T-helper 17 cell (primary cell): ENCODE measurements around the gene PI4KB. TPM values are rescaled to one million over a fixed set of nuclear protein-coding genes. Genes with fewer than 3 reads are reported as not detected.

ENCODE experiments used
- ATAC-seq: fragments of 150-1000 bp; cut with Tn5 transposase; 2 replicates; pipeline ENCODE4 v1.10.0; 2021; ENCODE audit warnings: mild to moderate bottlenecking, moderate library complexity
- DNase-seq, 3 donors: peaks; one replicate each; pipeline versions ENCODE4 v3.0.0 to v3.0.0-alpha.2; 2020 to 2021
- H3K9me3 ChIP-seq: one replicate; pipeline ENCODE4 v1.7.0; 2013; ENCODE audit warnings: low read length, mild to moderate bottlenecking; ENCODE audit not compliant: control insufficient read depth, poor library complexity, severe bottlenecking
- H3K27ac Mint-ChIP-seq: one replicate; pipeline ENCODE4 v1.8.0; 2022; ENCODE audit warnings: mild to moderate bottlenecking, moderate library complexity, mixed read lengths
- H3K27me3 Mint-ChIP-seq: one replicate; pipeline ENCODE4 v1.8.0; 2022; ENCODE audit warnings: mixed read lengths
- H3K36me3 Mint-ChIP-seq: one replicate; pipeline ENCODE4 v1.8.0; 2022; ENCODE audit warnings: low read depth, mixed read lengths
- H3K4me1 Mint-ChIP-seq: one replicate; pipeline ENCODE4 v1.8.0; 2022; ENCODE audit warnings: mild to moderate bottlenecking, mixed read lengths
- H3K4me3 Mint-ChIP-seq: one replicate; pipeline ENCODE4 v1.8.0; 2022; ENCODE audit warnings: mild to moderate bottlenecking, moderate library complexity, mixed read lengths
- total RNA-seq, 4 donors: library from RNA in 2 of 4; stranded (reverse) in 2 of 4; gene quantifications; one replicate each; pipeline ENCODE4 v1.2.3 and lab custom pipeline; 2022 to 2026

Gene PI4KB
- total RNA-seq, 2 donors from 2014 or later: 73.5 to 81.4 TPM

DNA sequence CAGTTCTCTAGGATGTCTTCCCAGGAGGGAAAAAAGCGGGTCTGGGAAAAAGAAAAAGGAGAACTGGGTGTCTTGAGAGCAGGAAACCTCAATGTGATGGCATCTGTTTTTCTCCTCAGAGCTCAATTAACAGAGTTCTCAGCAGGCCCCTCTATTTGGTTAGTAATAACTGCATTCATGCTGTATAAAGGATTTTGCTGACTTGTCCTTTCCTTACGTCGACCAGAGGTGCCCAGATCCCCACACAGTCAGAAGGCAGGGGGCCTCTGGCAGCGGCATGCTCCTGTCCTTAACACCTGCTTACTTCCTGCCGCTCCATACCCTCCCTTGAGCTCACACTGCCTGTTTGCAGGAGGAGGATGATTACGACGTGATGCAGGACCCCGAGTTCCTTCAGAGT lies 60.4 kb downstream of the PI4KB start:
- no peaks in the 10 kb centered on the region for H3K27me3 Mint-ChIP-seq

GRCh38 chr1:151266315-151266714 lies 60.9 kb downstream of the PI4KB start:
- DNase-seq (no peak), ATAC-seq (no peak)
- Mint-ChIP-seq H3K36me3 (peaks cover 11% of the 10 kb centered on the region), H3K4me3 (no peak overlapping the region), H3K27me3 (no peaks in the 10 kb centered on the region), H3K4me1 (no peaks in the 10 kb centered on the region), H3K27ac (peak overlapping the region; percentile 41)
- no peaks in the 10 kb centered on the region for H3K9me3 ChIP-seq

More for the DNA sequence above, 60.4 kb downstream of the PI4KB start:
- no peak overlapping the region for H3K27ac Mint-ChIP-seq
- no peaks in the 10 kb centered on the region for H3K4me1 Mint-ChIP-seq
- peaks cover 11% of the 10 kb centered on the region for H3K36me3 Mint-ChIP-seq
- H3K4me3 Mint-ChIP-seq: no peak overlapping the region
- H3K9me3 ChIP-seq: no peaks in the 10 kb centered on the region
- DNase-seq (no peak), ATAC-seq (no peak)

DNA sequence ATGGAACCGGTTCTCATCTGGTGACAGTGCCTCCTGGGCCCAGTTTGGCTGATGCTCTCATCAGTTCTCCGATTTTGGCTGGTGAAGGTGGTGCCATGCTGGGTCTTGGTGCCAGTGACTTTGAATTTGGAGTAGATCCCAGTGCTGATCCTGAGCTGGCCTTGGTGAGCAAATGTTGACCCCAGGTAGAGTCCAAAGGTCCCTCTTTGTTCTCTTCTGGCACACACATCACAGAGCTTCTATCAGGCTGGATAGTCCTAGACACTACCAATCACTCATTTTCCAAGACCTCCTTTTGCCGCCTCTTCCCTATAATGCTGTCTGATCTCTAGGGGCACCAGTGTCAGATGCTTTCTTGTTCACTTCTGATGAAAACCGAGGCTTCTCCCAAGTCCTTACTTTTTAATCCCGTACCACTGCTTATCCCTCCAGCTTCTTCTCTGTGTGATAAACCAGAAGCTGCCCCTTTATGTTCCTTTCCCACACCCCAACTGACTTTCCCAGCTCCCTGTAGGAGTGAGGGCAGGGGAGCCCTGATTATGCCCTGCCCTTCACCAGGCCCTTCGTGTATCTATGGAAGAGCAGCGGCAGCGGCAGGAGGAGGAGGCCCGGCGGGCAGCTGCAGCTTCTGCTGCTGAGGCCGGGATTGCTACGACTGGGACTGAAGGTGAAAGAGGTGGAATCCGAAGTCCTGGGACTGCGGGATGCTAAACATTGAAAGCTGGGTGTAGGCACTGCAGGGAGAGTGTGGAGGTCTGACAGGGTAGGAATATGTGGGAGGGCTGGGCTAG lies 61.6 kb downstream of the PI4KB start:
- peak overlapping the region; percentile 41 for H3K27ac Mint-ChIP-seq
- no peaks in the 10 kb centered on the region for H3K9me3 ChIP-seq
- ATAC-seq (no peak), DNase-seq (no peak)
- H3K4me3 Mint-ChIP-seq: no peak overlapping the region
- no peaks in the 10 kb centered on the region for H3K4me1 Mint-ChIP-seq
- H3K27me3 Mint-ChIP-seq: no peaks in the 10 kb centered on the region
- H3K36me3 Mint-ChIP-seq: peaks cover 11% of the 10 kb centered on the region

GRCh38 chr1:151259351-151259750 lies 67.9 kb downstream of the PI4KB start:
- H3K27me3 Mint-ChIP-seq: no peaks in the 10 kb centered on the region
- H3K9me3 ChIP-seq: no peaks in the 10 kb centered on the region
- no peak overlapping the region for H3K27ac Mint-ChIP-seq
- no peak for DNase-seq
- H3K36me3 Mint-ChIP-seq: no peaks in the 10 kb centered on the region
- no peak for ATAC-seq
- no peak overlapping the region for H3K4me3 Mint-ChIP-seq
- H3K4me1 Mint-ChIP-seq: peaks cover 28% of the 10 kb centered on the region

DNA sequence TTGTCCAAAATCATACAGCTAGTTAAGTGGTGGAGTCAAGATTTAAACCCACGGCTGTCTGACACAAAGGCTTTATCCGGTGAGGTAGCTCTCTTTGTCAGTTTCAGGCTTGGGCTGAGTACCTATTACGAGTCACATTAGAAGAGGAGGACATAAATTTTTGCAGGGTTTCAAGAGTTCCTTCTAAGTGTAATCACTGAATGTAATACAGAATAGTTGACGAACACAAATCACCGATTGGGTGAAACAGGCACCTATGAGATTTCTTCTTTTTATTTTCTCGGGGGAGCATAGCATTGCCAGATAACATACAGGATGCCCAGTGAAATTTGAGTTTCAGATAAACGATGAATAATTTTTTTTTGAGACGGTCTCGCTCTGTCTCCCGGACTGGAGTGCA lies 71.8 kb downstream of the PI4KB start:
- Mint-ChIP-seq H3K4me1 (peaks cover 29% of the 10 kb centered on the region), H3K27me3 (no peaks in the 10 kb centered on the region), H3K4me3 (peak overlapping the region; percentile 92), H3K36me3 (no peaks in the 10 kb centered on the region), H3K27ac (peak overlapping the region; percentile 97)
- no peak for ATAC-seq
- DNase-seq: no peak
- no peaks in the 10 kb centered on the region for H3K9me3 ChIP-seq

DNA sequence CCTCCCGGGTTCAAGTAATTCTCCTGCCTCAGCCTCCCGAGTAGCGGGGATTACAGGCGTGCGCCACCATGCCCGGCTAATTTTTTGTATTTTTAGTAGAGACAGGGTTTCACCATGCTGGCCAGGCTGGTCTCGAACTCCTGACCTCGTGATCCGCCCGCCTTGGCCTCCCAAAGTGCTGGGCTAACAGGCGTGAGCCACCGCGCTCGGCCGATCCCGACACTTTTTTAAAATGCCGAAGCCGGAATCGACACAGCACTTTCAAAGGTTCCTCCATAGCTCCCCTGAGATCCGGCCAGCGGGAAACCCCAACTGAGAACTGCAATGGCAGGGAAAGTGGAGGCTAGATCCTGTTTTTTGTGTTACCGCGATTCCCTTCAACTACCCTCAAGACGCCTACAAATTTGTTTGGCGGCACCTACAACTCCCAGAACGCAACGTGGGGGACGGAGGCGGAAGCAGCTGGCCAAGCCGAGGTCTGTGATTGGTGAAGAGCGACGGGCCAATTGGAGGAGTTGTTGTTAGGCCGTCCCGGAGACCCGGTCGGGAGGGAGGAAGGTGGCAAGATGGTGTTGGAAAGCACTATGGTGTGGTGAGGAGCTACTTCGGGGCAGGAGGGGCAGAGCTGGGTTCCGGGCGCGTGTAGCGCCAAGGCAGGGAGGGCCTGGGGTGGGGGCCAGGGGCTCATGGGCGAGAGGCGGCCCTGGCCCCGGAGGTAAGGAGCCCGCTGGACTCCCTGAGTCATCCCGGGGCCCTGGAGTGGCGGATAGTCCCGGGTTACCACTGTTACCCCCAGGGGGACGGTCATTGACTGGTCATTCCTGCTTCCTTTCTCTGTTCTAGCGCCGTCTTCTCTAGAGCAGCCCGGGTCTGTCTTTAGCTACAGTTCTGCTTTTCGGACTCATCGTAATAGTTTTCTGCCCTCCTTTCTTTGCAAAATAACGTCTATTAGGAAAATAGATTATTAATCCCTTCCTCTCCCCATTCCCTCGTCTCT lies 72.7 kb downstream of the PI4KB start, which contains the start of gene PSMD4:
TSS of gene PSMD4 (plus strand) at position 518 of the 997 bp plus-strand sequence. CDS start at position 567, 49 bp downstream.
- peaks cover 27% of the 10 kb centered on the region for H3K4me1 Mint-ChIP-seq
- no peaks in the 10 kb centered on the region for H3K27me3 Mint-ChIP-seq
- H3K9me3 ChIP-seq: no peaks in the 10 kb centered on the region
- ATAC-seq (peak; percentile 94), DNase-seq (peak; percentile 78 to 87 (median 86))
- peak within 1 kb of the TSS; percentile 92 for H3K4me3 Mint-ChIP-seq
- peak within 1 kb of the TSS; percentile 97 for H3K27ac Mint-ChIP-seq
- no peaks in the 10 kb centered on the region for H3K36me3 Mint-ChIP-seq

GRCh38 chr1:151251656-151252470 lies 75.4 kb downstream of the PI4KB start:
- Mint-ChIP-seq H3K4me3 (no peak overlapping the region), H3K27ac (no peak overlapping the region), H3K4me1 (peaks cover 18% of the 10 kb centered on the region), H3K36me3 (peaks cover under 1% of the 10 kb centered on the region), H3K27me3 (no peaks in the 10 kb centered on the region)
- ATAC-seq (peak; percentile 58), DNase-seq (peak; percentile 13 to 42 (median 17))
- no peaks in the 10 kb centered on the region for H3K9me3 ChIP-seq

DNA sequence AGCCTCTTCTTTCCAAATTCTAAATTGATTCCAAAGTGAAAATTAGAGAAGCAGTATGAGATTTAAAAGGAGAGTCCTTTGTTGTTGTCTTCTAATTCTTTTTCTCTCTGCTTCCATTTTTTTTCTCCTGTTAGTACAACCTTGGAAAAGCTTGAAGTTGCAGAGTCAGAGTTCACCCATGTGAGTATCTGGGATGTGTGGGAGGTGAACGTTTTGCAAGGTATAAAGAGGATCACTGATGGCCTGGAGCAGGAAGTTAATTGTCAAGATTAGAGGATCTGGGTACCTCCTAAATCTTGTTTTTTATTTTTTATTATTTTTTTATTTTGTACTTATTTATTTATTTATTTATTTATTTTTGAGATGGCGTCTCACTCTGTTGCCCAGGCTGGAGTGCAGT lies 80.4 kb downstream of the PI4KB start:
- no peak overlapping the region for H3K4me3 Mint-ChIP-seq
- no peaks in the 10 kb centered on the region for H3K9me3 ChIP-seq
- ATAC-seq: no peak
- H3K36me3 Mint-ChIP-seq: peaks cover 7% of the 10 kb centered on the region
- H3K27ac Mint-ChIP-seq: no peak overlapping the region
- no peaks in the 10 kb centered on the region for H3K27me3 Mint-ChIP-seq
- H3K4me1 Mint-ChIP-seq: no peaks in the 10 kb centered on the region
- no peak for DNase-seq

DNA sequence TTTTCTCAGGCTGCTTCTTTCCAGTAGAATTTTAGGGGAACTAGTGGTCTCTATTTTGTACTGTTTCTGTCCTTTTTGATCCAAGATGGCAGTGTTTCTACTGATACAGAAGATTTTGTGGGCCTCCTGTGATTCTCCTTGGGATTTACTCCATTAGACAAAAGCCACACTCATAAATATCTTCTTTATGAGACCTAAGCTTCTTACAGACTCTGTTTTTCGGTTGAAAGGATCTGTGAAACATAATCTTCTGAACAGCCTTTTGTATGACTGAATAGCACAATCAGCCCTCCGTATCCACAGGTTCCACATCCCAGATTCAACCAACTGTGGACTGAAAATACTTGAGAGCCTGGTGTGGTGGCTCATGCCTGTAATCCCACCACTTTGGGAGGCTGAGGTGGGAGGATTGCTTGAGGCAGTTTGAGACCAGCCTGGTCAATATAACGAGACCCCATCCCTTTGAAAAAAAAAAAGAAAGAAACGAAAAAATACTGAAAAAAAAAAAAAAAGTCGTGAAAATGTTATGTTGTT lies 83.5 kb downstream of the PI4KB start:
- ATAC-seq: no peak
- Mint-ChIP-seq H3K36me3 (peaks cover 11% of the 10 kb centered on the region), H3K4me1 (peaks cover 2% of the 10 kb centered on the region), H3K27ac (no peak overlapping the region), H3K27me3 (no peaks in the 10 kb centered on the region), H3K4me3 (no peak overlapping the region)
- DNase-seq: no peak
- H3K9me3 ChIP-seq: no peaks in the 10 kb centered on the region

DNA sequence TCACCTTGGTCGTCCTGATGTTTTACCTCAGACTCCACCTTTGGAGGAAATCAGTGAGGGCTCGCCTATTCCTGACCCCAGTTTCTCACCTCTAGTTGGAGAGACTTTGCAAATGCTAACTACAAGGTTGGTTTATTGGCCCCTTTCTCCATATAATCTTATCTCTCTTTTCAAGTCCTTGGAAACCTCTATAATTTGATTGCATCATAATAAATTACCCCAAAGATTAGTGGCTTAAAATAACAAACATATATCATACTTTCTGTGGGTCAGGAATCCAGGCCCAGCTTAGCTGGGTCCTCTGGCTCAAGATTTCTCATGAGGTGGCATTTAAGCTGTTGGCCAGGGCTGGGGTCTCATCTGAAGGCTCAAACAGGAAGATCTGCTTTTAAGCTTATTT lies 84.8 kb downstream of the PI4KB start:
- H3K4me3 Mint-ChIP-seq: no peak overlapping the region
- peaks cover 4% of the 10 kb centered on the region for H3K4me1 Mint-ChIP-seq
- peak overlapping the region; percentile 43 for H3K27ac Mint-ChIP-seq
- no peak for ATAC-seq
- H3K27me3 Mint-ChIP-seq: no peaks in the 10 kb centered on the region
- DNase-seq: no peak
- H3K9me3 ChIP-seq: no peaks in the 10 kb centered on the region
- H3K36me3 Mint-ChIP-seq: peaks cover 13% of the 10 kb centered on the region
